ENCODE results near the gene COL4A2.

Gene COL4A2

DNA sequence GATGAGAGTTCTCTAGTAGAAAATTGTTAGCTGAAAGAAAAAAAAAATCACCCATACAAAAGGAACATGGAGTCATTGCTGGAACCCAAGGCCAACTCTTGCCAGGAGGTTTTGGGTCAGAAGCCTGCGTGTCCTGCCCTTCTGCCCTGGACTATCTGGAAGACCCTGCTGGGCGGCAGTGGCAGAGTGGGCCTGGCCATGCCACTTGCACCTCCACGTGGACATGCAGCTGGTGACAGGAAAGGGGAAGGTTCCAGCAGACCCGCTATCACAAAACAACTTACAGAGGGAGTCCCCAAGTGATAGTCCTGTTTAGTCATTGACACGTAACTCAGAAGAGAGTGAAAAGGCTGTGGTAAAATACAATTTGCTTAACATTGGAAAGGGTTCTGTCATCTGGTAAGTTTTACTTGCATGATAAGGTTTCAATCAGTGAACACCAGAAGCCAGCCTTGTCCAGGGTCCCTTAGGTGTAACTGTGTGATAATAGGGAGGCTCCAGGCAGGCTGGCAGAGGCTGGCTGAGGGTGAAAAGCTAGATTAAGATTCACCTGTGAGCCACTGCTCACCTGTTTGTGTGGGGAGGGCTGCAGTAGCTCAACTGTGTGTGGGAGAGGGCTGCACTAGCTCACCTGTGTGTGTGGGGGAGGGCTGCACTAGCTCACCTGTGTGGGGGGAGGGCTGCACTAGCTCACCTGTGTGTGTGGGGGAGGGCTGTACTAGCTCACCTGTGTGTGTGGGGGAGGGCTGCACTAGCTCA is 47.8 kb downstream of the COL4A2 start:
- DNase-seq (ENCODE audit: low spot score), result no peak

DNA sequence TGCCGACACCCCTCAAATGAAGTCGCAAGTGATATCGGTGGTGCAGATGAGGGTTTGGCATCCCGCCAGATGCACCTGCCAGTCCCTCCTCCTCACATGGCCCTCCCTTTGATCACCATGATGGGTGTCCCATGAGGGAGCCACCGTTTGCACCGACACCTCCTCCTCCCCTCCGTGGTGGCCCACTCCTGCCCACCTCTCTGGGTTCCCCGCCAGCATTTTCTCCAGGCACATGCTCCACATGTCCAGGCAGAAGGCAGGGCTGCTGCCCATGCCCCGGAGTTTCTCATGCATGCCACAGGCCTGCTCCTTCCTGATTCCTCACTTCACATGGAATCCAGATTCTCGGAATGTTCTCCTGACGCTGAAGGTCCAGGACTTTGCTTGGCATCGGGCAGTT is 49.3 kb downstream of the COL4A2 start:
- DNase-seq (ENCODE audit: low spot score), result no peak

DNA sequence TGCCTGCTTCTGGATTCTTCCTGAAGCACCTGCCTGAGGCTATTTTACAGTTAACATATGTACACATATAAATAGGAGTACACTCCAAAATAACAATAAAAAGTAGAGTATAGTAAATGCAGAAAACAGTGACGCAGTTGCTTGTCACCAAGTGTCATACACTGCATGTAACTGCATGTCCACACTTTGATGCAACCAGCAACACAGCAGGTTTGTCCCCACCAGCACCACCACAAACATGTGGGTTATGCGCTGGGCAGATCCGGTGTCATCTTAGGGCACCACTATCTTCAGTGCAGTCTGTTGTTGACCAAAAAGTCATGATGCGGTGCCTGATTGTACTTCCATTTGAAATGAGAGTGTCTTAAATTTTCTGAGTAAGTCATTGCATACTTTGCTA is 51.3 kb downstream of the COL4A2 start:
- no peak for DNase-seq (ENCODE audit: low spot score)

DNA sequence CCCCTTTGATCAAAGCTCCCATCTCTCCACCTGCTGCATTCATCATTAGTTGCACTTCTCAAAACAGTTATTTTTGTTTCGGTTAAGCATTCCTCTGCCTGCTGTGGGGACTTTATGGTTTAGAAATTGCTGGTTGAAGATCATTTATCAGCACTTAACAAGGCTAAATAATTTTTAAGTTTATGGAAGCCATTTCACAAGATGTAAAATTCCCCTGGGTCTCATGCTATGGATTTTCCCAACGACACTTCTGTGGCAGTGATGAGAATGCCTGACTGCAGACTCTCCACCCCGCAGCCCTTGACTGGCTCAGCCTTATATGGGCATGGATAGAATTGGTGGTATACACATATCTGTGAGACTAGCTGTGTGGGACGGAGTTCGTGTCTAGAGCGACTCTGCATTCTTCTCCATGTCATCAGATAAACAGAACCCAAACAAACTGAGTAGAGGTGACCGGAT is 52.8 kb downstream of the COL4A2 start:
- no peak for DNase-seq (ENCODE audit: low spot score)

DNA sequence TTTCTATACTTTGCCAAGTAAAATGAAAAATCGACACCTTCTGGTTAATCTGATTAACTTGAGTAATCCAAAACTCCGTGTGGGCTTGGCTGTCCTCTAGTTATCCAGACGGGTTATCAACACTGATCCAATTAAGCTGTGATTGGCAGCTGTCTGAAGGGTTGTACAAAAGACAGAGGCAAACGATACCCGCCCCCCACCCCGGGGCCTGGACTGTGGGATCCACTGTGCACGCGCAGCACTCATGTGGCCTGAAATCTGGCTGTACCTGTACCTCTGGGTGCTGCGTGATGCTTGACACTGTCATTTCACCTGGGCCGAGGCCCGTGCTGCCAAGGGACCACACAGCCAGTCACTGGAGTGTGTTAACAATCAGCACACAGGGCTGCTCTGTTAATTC is 53.5 kb downstream of the COL4A2 start:
- DNase-seq (ENCODE audit: low spot score), result no peak

DNA sequence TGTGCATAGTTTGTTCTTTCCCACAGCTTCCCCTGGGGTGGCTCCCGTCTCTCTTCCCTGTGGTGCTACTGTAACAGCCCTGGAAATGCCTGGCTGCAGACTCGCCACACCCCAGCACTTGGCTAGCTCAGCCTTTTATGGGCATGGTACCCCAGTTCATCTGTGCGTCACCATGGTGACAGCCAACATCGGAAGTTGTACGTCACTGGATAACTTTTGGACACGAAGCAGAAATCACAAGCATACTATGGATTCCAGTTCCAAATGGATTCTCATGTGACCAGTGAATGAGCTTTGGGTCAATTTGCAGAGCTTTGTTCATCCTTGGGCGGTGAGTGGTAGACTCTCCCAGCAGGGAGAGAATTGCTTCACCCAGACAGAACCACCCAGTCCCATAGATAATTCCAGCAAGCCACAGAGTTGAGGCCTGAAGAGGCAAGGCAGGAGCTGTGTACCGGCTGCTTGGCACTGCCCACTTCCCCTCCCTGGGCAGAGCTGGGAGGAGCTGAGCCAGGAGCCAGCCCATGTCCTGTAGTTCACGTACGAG is 54.4 kb downstream of the COL4A2 start:
- no peak for DNase-seq (ENCODE audit: low spot score)

DNA sequence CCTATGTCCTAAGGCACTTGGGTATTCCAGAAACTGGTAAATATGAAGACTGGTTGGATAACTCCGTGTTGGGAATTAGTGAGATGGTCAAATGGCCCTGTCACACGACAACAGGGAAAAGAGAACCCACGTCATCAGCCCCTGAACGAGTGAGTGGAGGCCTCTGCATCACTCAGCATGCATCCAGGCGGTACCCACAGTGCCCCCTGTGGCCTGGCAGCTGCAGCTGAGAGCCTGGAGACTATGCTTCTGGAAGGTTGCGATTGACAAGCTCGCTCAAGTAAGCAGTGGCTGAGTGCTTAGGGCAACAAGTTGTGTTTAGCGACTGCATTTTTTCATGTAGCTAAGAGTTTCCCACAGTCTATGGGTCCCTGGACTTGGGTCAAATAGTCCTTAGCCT is 55.9 kb downstream of the COL4A2 start:
- no peak for DNase-seq (ENCODE audit: low spot score)

DNA sequence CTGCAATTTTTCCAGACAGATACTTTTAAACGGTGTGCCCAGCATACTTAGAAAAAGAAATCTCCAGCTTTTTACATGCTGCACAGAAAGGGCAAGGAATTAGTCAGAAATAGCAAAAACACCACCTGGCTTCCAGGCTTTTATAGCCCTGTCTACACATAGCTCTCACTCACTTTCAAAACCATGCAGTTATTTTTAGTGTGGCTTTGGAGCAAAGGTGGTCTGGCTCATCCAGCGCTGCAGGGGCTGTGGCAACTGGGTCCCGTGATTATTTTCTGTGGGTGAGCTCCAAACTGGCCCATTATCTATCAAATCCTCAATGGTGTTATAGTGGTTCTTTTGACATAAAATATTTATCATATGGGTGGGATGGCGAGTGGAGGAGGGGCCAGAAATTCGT is 57.0 kb downstream of the COL4A2 start:
- DNase-seq (ENCODE audit: low spot score), result no peak

DNA sequence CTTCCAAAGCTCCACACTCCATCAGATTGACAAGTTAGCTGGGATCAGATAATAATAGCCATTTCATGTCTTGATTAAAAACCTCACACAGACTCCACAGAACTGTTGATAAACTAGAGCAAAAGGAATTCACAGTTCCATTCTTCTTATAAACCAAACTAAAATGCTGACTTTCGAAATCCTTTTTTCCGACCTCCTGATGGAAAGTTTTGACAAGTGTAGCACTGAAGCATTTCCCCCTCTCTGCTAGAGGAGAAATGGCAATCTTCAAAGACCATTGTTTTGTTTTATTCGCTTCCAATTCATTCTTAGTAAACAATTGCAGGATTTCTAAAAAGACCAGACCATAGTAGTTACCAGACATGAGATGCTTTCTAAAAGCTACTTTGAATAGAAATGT is 58.8 kb downstream of the COL4A2 start:
- DNase-seq (ENCODE audit: low spot score), result no peak

DNA sequence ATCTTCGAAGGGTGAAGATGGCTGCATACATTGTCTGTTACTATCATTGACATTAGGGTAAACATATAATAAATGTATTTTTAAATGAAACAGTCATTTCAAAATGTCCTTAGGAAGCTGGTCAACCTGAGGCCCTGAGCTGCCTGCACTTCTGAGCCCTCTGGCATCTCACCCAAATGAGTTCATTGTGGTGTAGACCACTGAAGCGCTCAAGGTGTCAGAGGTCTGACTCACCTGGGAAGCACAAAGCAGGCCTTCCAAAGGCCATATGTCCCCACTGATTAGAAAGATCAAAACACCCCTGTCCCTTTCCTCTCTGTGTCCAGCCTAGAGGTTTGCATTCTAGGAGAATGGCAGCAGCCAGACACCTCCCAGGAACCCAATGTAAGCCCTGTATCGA is 59.6 kb downstream of the COL4A2 start:
- DNase-seq (ENCODE audit: low spot score), result no peak

DNA sequence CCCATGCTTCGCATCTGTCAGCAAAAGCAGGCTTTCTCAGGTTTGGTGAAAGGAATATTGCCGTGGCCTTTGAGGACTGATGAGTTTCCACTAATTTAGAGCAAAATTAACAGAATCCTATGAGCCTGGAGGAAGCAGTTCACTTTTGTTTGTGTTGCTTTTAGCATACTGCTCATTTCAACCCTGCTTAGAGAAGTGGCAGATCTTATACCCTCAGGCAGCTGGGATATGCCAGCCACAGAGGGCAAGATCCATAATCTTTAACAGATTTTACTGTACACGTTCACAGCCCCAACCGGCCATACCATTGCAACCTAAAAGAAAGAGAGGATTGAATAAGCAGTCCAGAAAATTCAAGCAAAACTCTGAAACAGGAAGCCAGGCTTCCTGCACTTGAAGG is 60.5 kb downstream of the COL4A2 start:
- no peak for DNase-seq (ENCODE audit: low spot score)

DNA sequence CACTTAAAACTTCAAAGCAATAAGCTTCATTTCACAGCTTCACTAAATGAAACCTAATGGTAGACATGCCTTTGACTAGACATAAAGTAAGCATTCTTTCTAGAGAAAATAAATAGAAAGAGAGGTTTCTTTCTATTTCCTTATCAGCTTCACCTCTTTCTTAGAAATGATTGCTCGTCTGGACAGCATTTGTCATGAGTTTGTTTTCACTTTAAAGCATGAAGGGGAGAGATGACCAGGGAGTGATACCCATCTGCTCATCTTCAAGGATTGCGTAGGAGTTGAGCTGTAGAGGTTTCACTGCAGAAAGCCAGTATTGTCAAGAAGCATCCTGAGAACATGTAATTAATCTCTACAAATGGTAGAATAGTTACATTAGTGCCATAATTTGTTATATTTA is 61.3 kb downstream of the COL4A2 start:
- DNase-seq (ENCODE audit: low spot score), result no peak

DNA sequence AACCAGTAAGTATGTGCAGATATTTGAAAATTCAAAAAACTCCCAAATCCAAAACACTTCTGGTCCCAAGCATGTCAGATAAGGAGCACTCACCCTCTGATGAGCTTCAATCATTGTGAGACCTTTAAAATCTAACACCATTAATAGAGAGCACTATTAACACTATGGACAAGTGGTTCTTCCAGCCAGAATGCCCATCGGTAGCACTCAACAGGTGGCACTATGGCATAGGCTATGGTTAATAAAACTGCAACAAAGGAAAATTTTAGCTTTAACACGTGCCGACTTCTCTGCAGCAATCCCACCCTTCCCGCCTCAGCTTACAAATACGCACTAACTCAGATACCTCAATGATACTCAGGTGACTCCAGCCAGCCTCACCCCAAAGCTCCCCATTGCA is 62.3 kb downstream of the COL4A2 start:
- no peak for DNase-seq (ENCODE audit: low spot score)

DNA sequence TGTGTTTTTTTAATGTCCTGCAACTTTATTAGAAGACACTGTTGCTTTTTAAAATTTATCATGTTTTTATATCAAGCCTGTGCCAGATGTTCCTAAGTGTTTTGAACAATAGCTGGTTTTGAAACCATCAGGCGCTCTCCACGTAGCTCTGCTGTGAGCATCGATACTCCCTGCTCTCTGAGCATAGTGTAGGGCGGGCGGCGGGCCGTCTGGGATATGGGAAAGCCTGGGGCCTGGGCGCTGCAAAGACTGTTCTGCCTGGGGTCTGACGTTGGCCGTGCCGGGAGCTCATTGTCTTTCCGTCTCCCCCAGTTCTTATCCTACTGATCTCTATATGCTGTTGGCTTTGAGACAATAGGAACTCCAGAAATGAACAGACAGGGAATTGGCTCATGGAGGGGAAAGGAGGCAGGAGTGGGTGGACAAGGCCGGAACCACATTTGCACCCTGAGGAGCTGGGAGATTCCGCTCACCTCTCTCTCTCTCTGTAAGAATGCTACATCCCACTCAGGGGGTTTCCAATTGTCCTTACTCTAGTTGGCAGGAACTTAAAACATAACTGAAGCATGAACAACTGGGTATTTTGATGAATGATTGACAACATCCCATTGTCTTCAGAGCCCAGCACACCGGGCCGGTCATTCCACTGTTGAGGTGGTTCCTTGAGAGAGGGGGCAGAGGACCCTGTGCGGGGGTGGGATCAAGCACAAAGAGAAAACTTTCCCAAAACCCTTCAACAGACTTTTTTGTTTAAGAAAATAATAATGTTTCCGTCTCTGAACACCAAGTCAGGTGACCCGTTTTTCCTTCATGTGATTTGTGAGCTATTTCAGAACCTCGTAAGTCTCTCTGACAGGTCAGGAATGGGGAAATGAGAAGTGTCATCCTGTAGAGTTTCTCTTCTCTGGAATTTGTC is 64.7 kb downstream of the COL4A2 start:
- DNase-seq (ENCODE audit: low spot score), result no peak

DNA sequence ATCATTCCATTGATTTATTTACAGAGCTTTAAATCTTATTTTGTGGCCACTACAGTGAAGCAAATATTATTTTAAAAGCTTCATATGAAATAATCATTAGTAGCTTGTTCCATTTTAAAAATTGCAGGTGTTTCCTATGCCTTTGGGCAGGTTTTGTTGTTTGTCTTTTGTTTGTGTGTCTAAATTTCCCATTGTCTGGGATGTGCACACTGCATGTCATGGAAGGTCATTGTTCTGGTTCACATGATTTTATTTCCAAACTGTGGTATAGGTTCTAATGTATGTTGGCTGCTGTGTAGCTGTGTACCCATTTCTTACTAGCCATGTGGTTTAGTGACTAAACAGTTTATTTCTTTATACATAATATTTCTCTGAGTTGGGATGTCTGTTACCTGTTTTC is 65.6 kb downstream of the COL4A2 start:
- DNase-seq (ENCODE audit: low spot score), result no peak

DNA sequence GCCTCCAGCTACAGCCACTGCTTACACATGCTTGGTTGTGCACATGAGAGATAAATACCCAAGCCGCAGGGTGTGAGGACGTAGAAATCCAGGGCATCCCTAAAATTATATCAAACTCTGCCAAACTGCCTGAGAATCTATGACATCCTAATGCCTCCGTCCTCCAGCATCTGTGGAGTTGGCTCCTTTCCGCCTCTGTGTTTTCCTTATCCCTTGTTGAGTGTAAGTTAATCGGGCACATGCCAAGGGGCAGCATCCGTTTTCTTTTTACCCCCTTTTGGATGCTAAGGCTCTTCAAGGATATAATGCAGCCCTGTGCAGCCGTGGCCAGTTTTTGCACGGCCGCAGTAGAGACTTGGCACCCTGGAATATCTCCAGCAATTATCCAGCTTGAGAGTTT is 66.5 kb downstream of the COL4A2 start:
- no peak for DNase-seq (ENCODE audit: low spot score)

DNA sequence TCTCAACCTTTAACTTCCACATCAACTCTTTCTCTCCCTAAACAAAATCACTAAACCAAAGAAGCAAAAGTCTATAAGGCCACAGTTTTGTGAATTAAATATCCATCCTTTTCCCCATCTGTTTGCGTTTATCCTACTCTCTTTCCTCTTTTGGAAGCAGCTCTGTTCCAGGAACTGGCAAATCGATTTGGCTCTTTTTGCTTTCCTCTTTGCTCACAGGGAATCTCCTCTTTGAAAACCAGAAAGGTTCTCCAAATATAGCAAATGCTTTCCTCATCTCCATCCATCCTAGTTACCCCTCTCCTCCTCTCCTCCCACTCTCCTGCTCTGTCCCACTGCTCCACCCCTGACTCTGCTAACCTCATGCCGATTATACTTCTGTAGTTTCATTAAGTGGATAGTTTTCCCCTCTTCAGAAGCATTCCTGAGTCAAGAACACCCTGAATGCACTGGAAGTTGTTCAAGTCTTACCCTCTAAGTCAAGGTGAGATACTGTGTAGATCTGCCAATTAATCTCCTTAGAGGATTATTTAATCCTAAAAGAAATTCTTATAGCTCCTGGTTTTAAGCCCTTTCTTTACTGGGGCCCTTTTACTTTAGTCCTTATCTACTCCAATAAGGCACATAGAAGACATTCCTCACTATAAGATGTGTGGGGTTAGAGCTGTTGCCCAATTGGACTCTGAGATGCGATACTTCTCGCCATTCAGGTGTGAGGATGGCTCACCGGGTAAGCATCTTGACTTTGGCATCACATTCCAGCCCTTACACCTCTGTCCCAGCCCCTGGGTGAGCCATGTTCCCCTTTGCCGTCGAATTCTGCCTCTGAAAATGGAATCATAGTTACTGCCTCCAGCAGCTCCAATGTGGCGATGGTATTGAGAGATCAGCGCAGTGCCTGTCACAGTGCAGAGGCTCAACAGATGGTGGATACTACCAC is 67.6 kb downstream of the COL4A2 start:
- no peak for DNase-seq (ENCODE audit: low spot score)

DNA sequence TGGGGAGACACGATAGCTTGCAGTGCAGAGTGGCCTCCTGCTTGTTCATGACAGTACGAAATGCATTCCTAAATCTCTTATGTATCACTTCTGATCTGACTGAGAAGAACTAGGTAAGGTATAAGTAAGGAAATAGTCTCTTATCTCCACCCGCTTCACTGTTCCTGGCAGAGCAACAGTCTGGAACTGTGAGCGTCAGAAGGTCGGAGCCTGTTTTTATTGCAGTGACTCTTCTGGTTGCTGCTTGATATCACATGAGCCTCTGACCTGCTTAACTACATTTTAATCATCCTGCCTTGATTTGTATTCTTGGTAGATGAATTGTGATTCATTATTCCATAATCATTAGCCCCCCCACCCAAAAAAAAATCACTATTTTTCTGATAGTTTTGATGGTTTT is 69.0 kb downstream of the COL4A2 start:
- no peak for DNase-seq (ENCODE audit: low spot score)

DNA sequence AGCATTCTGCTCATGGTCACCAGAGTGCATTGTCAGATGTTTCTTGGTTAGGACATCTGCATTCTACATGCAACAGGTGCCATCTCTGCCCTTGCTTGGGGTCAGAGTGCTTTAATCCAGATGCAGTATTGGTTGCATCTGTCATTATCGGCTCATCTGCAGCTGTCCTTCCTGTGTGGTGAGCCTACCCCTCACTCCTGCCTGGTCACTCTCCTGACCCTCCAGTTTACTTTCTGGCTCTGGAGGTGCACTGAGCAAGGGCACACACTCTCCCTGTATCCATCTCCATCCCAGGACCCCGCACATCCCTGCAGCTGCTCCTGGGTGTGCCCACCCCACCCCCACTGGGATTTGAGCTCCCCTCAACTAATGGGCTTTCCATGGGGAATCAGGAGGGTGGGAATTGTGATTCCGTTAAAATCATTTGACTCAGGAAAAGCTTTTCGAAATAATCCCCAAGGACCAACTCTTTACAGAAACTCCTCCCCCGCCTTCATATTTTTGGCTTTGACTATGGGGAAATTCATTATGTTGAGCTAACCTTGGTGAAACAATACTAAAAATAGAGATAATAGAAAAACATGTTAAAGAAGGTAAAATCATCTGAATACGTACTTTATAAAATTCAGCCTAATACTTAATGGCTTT is 70.2 kb downstream of the COL4A2 start:
- no peak for DNase-seq (ENCODE audit: low spot score)

DNA sequence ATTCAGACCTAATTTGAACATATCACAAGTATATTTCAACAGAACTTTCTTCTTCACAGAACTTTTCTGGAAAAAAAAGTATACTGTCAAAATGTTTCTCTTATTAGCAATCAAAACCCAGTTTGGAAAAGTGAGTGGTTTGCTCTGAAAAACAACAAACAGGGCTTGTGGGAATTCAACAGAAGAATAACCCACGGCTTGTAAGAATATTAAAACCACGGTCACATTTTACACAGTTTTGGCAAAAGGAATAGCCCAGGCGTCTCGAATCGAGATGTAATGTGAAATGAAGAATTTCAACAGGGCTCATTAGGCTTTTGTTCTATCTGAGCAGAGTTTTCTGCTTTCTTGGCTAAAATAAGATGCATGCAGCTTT is 70.7 kb downstream of the COL4A2 start:
- DNase-seq (ENCODE audit: low spot score), result no peak

DNA sequence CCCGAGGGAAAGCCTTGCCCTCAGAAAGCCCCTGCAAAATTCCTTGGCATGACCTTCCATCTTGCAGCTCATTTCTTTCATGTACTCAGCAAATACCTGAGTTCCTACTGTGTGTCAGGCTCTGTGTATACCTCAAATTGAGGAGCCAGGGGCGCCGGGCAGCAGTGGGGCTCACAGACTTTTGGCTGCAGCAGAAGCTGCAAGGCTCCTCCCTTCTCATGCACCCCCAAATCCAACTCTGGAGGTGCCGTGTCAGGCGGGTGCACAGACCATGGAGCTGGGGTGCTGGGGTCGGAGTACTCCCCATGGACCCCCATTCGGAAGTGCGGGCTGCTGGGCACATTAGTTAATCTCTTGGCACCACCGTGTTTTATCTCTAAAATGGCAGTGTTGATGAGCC is 72.3 kb downstream of the COL4A2 start:
- DNase-seq (ENCODE audit: low spot score), result no peak
